HCT116 (cell line): ENCODE measurements around the gene LCN9. TPM values are rescaled to one million over a fixed set of nuclear protein-coding genes. Genes with fewer than 3 reads are reported as not detected.

Experiments used
- ATAC-seq: fragments of 200-7000 bp; cut with Tn5 transposase; 2 replicates; pipeline ENCODE4 v1.9.1; 2020; ENCODE audit warnings: mild to moderate bottlenecking, moderate library complexity
- BruUV-seq: library from RNA; stranded (reverse); fragments of 400-500 nt; replicated peaks from 2 replicates; lab custom pipeline; 2021; lab: Mats Ljungman, UMichigan
- CTCF ChIA-PET: fragments of 300-600 bp; sonication (Branson Sonifier 250); formaldehyde crosslinking; loops from one replicate; lab custom pipeline; 2021; ENCODE audit warnings: antibody characterized with exemption; lab: Charles Lee
- POLR2A ChIA-PET: fragments of 300-600, 350-600 bp; sonication (Branson Sonifier 250); formaldehyde crosslinking; loops from one replicate; lab custom pipeline; 2021; ENCODE audit warnings: antibody characterized with exemption; lab: Charles Lee
- RAD21 ChIA-PET, 2 experiments: fragments of 300-600 bp; sonication (Branson Sonifier 250); formaldehyde crosslinking; loops; one replicate each; lab custom pipeline; 2023; ENCODE audit warnings: low total read pairs in 2 of 2; ENCODE audit not compliant: uncharacterized antibody in 2 of 2, unreplicated experiment in 2 of 2, low non-redundant PET in 1 of 2; lab: Charles Lee
- DNase-seq: peaks from one replicate; pipeline ENCODE4 v3.0.0-alpha.2; 2010; ENCODE audit warnings: low read depth, low spot score
- H2AFZ ChIP-seq: fragments of 200-600 bp; shearing (Covaris generic), sonication (generic); 2 replicates; pipeline ENCODE4 v1.6.1; 2017; ENCODE audit warnings: low read depth, mixed run types, mixed read lengths, antibody characterized with exemption, low read length; ENCODE audit not compliant: poor library complexity, severe bottlenecking
- H3K27ac ChIP-seq: 2 replicates; pipeline ENCODE4 v1.5.1; 2012; ENCODE audit warnings: low read depth, low read length
- H3K27me3 ChIP-seq: fragments of 200-600 bp; sonication (generic); 2 replicates; pipeline ENCODE4 v1.6.1; 2016; ENCODE audit warnings: mixed run types, low read length, mixed read lengths; ENCODE audit not compliant: insufficient read depth
- H3K36me3 ChIP-seq, 2 experiments: fragments of 200-500 bp in 1 of 2; fragments of 200-600 bp in 1 of 2; sonication (Bioruptor generic) in 1 of 2; sonication (generic) in 1 of 2; 2 replicates each; pipeline versions ENCODE4 v1.5.1 to v1.6.1; 2014 to 2016; ENCODE audit warnings: low read length in 2 of 2, inconsistent platforms in 1 of 2, mixed read lengths in 1 of 2, mixed run types in 1 of 2; ENCODE audit not compliant: insufficient read depth in 2 of 2, control insufficient read depth in 1 of 2
- H3K4me1 ChIP-seq, 2 experiments: fragments of 200-600 bp in 1 of 2; sonication (generic) in 1 of 2; 2 replicates each; pipeline versions ENCODE4 v1.5.1 to v1.6.1; 2012 to 2017; ENCODE audit warnings: low read length in 2 of 2, inconsistent platforms in 1 of 2, mild to moderate bottlenecking in 1 of 2, mixed read lengths in 1 of 2, mixed run types in 1 of 2, moderate library complexity in 1 of 2; ENCODE audit not compliant: insufficient read depth in 2 of 2, control insufficient read depth in 1 of 2
- H3K4me2 ChIP-seq: fragments of 200-600 bp; sonication (generic); 2 replicates; pipeline ENCODE4 v1.6.1; 2017; ENCODE audit warnings: mixed run types, low read length, mixed read lengths
- H3K4me3 ChIP-seq, 2 experiments: fragments of 200-600 bp in 1 of 2; sonication (generic) in 1 of 2; replicated peaks in 1 of 2; 2 replicates each; pipeline ENCODE4 v1.5.1; 2011 to 2016; ENCODE audit warnings: low read length in 2 of 2, control low read depth in 1 of 2, low read depth in 1 of 2, mild to moderate bottlenecking in 1 of 2, mixed read lengths in 1 of 2, mixed run types in 1 of 2
- H3K79me2 ChIP-seq: fragments of 200-600 bp; sonication (generic); 2 replicates; pipeline ENCODE4 v1.6.1; 2017; ENCODE audit warnings: mild to moderate bottlenecking, mixed run types, low read length, moderate library complexity, mixed read lengths; ENCODE audit not compliant: insufficient read depth
- H3K9ac ChIP-seq: fragments of 200-600 bp; sonication (generic); 2 replicates; pipeline ENCODE4 v1.6.1; 2016; ENCODE audit warnings: low read length, mixed read lengths
- H3K9me2 ChIP-seq: fragments of 200-600 bp; sonication (generic), shearing (Covaris generic); 2 replicates; pipeline ENCODE4 v1.6.1; 2017; ENCODE audit warnings: mixed run types, mild to moderate bottlenecking, moderate library complexity; ENCODE audit not compliant: insufficient read depth
- H3K9me3 ChIP-seq, 2 experiments: fragments of 200-500 bp in 1 of 2; fragments of 200-600 bp in 1 of 2; sonication (Bioruptor generic) in 1 of 2; sonication (generic) in 1 of 2; 2 replicates each; pipeline ENCODE4 v1.6.1; 2014 to 2017; ENCODE audit warnings: low read length in 2 of 2, mixed read lengths in 2 of 2, inconsistent platforms in 1 of 2, low read depth in 1 of 2, mild to moderate bottlenecking in 1 of 2, mixed run types in 1 of 2, moderate library complexity in 1 of 2; ENCODE audit not compliant: control insufficient read depth in 1 of 2, insufficient read depth in 1 of 2
- H4K20me1 ChIP-seq: fragments of 200-600 bp; sonication (generic), shearing (Covaris generic); 2 replicates; pipeline ENCODE4 v1.6.1; 2017; ENCODE audit warnings: mixed run types, mild to moderate bottlenecking, moderate library complexity; ENCODE audit not compliant: insufficient read depth
- ATF3 ChIP-seq: IDR thresholded peaks from 2 replicates; pipeline ENCODE4 v1.6.1; 2012
- EGR1 ChIP-seq: IDR thresholded peaks from 2 replicates; pipeline ENCODE4 v1.6.1; 2012; ENCODE audit warnings: low read depth
- ELF1 ChIP-seq: IDR thresholded peaks from 2 replicates; pipeline ENCODE4 v1.6.1; 2012; ENCODE audit warnings: low read depth, borderline replicate concordance
- EZH2 ChIP-seq: fragments of 200-600 bp; sonication (generic); IDR thresholded peaks from 2 replicates; pipeline ENCODE4 v1.6.1; 2017; ENCODE audit warnings: antibody characterized with exemption, mixed run types
- MAX ChIP-seq: IDR thresholded peaks from 2 replicates; pipeline ENCODE4 v1.6.1; 2012
- SP1 ChIP-seq: IDR thresholded peaks from 2 replicates; pipeline ENCODE4 v1.6.1; 2012; ENCODE audit warnings: low read depth
- SRF ChIP-seq: IDR thresholded peaks from 2 replicates; pipeline ENCODE4 v1.6.1; 2012; ENCODE audit warnings: low read depth
- YY1 ChIP-seq: IDR thresholded peaks from 2 replicates; pipeline ENCODE4 v1.6.1; 2011; ENCODE audit warnings: low read length, low read depth, moderate library complexity, mild to moderate bottlenecking; ENCODE audit not compliant: insufficient replicate concordance; ENCODE audit errors: extremely low read depth
- ZBTB33 ChIP-seq: IDR thresholded peaks from 2 replicates; pipeline ENCODE4 v1.6.1; 2011; ENCODE audit warnings: mild to moderate bottlenecking, low read length, moderate library complexity; ENCODE audit not compliant: insufficient replicate concordance; ENCODE audit errors: extremely low read depth
- intact Hi-C: fragments of 100-400 bp; cut with micrococcal nuclease; formaldehyde crosslinking; loops from 2 replicates; pipeline ENCODE4 v1.10.0; 2022
- total RNA-seq: library from RNA; stranded (reverse); gene quantifications from one replicate; pipeline ENCODE4 v1.2.1, GENCODE V29; 2021; ENCODE audit not compliant: unreplicated experiment

The LCN9 gene
- total RNA-seq, 1 experiment from 2014 or later, result not detected

- no peak for DNase-seq
- ChIA-PET POLR2A (no interaction called here), CTCF (no interaction called here)
- no peaks in the 10 kb centered on the region for H4K20me1 ChIP-seq
- H3K9ac ChIP-seq, result no peak overlapping the region
- H3K27me3 ChIP-seq, result no peaks in the 10 kb centered on the region
- no peaks in the 10 kb centered on the region for H3K79me2 ChIP-seq
- no peaks in the 10 kb centered on the region for H3K9me2 ChIP-seq
- no peak overlapping the region for H3K27ac ChIP-seq
- intact Hi-C loops, result no loop called here
- H2AFZ ChIP-seq, result no peak overlapping the region
- no peak overlapping the region for H3K4me3 ChIP-seq
- TF ChIP-seq SP1 (no peak), YY1 (no peak), EGR1 (no peak), MAX (no peak), ELF1 (no peak), ATF3 (no peak), ZBTB33 (no peak), SRF (no peak), EZH2 (no peak)
- TF ChIP-seq, all 23 proteins: peak for 0
- no TSS peak for BruUV-seq
- RAD21 ChIA-PET, result no interaction called here
- no peaks in the 10 kb centered on the region for H3K4me1 ChIP-seq
- no peak overlapping the region for H3K4me2 ChIP-seq
- no peaks in the 10 kb centered on the region for H3K9me3 ChIP-seq
- H3K36me3 ChIP-seq, result no peaks in the 10 kb centered on the region
- ATAC-seq, result no peak
Observed at GRCh38 chr9:135617991-135618411, 45.1 kb upstream of the LCN9 start.
